Measurements from ENCODE around the gene ZNF750.

The ZNF750 gene

DNA sequence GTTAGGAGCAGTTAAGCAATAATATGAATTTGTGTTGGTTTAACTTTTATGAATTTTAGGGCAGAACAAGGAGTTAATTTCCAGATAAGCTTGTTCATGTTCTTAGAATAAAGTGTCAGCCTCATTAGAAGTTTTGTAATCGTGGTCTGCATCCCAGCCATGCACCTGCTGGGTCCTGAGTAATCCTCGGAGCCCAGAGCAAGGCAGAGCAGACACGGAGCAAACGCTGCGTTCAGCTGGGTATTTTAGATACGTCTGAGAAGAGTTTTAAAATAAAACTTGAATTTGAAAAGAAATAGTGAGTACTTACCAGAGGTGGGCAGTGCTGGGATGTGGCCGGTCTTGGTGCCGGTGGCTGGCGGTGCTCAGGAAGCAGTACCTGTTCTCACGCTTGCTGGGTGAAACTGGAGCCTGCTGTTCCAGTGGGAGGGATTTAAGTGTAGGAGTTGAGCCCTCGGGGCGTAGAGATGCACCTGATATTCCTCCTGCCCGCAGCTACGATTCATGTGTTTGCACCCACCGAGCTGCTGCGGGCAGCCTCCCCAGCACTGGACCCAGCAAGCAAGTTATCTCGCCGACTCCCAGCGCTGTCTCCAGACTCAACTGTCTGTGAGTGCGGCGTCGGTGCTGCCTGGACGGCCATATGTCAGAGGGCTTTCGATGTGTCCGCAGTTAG, at the start of gene ZNF750:
Gene ZNF750, minus strand, starts transcription at position 406 of the 676 bp plus-strand sequence. CDS start 7,568 bp downstream, outside the sequence.
- peaks cover 7% of the 10 kb centered on the region for H3K4me1 ChIP-seq (ENCODE audit: insufficient read depth, low read length, severe bottlenecking)
- no peak within 1 kb of the TSS for H3K4me2 ChIP-seq (ENCODE audit: low read length)
- no peak for TF ChIP-seq EZH2 (IDR thresholded peaks at IDR 0.05; ENCODE audit: borderline replicate concordance, low read length)
- TF ChIP-seq, protein P1, sequence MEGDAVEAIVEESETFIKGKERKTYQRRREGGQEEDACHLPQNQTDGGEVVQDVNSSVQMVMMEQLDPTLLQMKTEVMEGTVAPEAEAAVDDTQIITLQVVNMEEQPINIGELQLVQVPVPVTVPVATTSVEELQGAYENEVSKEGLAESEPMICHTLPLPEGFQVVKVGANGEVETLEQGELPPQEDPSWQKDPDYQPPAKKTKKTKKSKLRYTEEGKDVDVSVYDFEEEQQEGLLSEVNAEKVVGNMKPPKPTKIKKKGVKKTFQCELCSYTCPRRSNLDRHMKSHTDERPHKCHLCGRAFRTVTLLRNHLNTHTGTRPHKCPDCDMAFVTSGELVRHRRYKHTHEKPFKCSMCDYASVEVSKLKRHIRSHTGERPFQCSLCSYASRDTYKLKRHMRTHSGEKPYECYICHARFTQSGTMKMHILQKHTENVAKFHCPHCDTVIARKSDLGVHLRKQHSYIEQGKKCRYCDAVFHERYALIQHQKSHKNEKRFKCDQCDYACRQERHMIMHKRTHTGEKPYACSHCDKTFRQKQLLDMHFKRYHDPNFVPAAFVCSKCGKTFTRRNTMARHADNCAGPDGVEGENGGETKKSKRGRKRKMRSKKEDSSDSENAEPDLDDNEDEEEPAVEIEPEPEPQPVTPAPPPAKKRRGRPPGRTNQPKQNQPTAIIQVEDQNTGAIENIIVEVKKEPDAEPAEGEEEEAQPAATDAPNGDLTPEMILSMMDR (IDR thresholded peaks at IDR 0.05; ENCODE audit: low read length) = no peak
- H3K27me3 ChIP-seq (ENCODE audit: insufficient read depth, low read length) = no peaks in the 10 kb centered on the region
- H3K9me3 ChIP-seq (ENCODE audit: low read length) = no peaks in the 10 kb centered on the region
- H3K9ac ChIP-seq (ENCODE audit: low read length) = no peak within 1 kb of the TSS
- no peaks in the 10 kb centered on the region for H3K36me3 ChIP-seq (ENCODE audit: insufficient read depth, low read length)
- H3K79me2 ChIP-seq (ENCODE audit: insufficient read depth, low read length) = no peaks in the 10 kb centered on the region
- no peaks in the 10 kb centered on the region for H3F3A ChIP-seq (ENCODE audit: insufficient read depth, low read length)
- no peak within 1 kb of the TSS for H2AFZ ChIP-seq (ENCODE audit: low read length)
- H4K20me1 ChIP-seq (ENCODE audit: insufficient read depth, low read length) = no peaks in the 10 kb centered on the region
- no peak within 1 kb of the TSS for H3K4me3 ChIP-seq (ENCODE audit: low read depth, low read length, poor library complexity, severe bottlenecking)
- H3K9me2 ChIP-seq (ENCODE audit: low read depth, low read length) = no peaks in the 10 kb centered on the region
- no peak within 1 kb of the TSS for H3K27ac ChIP-seq (ENCODE audit: low read depth, low read length, poor library complexity, severe bottlenecking)

DNA sequence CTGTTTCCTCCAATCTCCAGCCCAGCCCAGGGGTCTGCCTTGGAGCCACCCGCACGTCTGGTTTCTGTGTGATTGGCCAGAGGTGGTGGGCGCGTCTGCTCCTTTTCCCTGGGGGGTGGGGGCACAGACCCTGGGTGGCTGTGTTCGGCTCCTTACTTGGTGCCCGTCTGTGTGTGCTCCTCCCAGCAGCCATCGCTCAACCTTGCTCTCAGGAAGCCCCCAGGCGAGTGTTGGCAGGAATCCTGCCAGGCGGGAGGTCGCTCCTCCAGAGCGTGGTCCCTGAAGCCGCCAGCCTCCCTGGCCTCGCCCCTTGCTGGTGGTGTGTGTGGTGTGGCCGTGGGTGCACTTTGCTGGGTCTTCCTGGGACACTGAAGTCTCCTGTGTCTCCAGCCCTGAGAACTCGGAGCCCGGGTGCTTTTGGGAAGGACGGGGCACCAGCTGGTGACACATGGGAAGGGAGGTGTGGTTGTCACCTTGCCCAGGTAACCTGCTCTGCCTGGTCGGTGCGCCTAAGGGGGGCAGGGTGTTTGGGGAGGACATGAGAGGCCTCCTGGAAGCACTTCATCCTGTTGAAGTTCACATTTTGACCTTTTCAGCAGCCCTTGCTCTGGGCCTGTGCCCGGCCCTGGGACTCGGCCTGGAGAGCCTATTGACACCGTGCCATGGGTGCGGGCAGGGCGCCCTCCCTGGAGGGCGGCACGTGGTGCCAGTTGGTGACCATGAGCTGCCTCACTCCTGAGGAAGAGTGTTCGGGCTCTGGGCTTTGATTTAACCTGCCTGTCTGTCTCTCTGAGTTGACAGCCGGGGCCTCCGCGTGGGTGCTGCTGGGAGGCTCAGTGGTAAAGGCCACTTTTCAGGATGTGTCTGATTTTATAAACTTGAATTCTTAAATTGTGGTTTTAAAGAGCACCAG, 49.0 kb upstream of the ZNF750 start:
- Histone ChIP-seq H3K9me3 (ENCODE audit: low read length) (no peaks in the 10 kb centered on the region), H3K9me2 (ENCODE audit: low read depth, low read length) (no peaks in the 10 kb centered on the region), H3K79me2 (ENCODE audit: insufficient read depth, low read length) (no peaks in the 10 kb centered on the region), H3K4me1 (ENCODE audit: insufficient read depth, low read length, severe bottlenecking) (peaks cover 24% of the 10 kb centered on the region), H3K4me2 (ENCODE audit: low read length) (no peak overlapping the region), H3K36me3 (ENCODE audit: insufficient read depth, low read length) (peaks cover 19% of the 10 kb centered on the region), H4K20me1 (ENCODE audit: insufficient read depth, low read length) (no peaks in the 10 kb centered on the region), H2AFZ (ENCODE audit: low read length) (no peak overlapping the region), H3F3A (ENCODE audit: insufficient read depth, low read length) (no peaks in the 10 kb centered on the region), H3K4me3 (ENCODE audit: low read depth, low read length, poor library complexity, severe bottlenecking) (no peak overlapping the region), H3K27me3 (ENCODE audit: insufficient read depth, low read length) (no peaks in the 10 kb centered on the region), H3K9ac (ENCODE audit: low read length) (no peak overlapping the region), H3K27ac (ENCODE audit: low read depth, low read length, poor library complexity, severe bottlenecking) (no peak overlapping the region)
- TF ChIP-seq, protein P1 (IDR thresholded peaks at IDR 0.05; ENCODE audit: low read length) = no peak
- TF ChIP-seq EZH2 (IDR thresholded peaks at IDR 0.05; ENCODE audit: borderline replicate concordance, low read length) = no peak

DNA sequence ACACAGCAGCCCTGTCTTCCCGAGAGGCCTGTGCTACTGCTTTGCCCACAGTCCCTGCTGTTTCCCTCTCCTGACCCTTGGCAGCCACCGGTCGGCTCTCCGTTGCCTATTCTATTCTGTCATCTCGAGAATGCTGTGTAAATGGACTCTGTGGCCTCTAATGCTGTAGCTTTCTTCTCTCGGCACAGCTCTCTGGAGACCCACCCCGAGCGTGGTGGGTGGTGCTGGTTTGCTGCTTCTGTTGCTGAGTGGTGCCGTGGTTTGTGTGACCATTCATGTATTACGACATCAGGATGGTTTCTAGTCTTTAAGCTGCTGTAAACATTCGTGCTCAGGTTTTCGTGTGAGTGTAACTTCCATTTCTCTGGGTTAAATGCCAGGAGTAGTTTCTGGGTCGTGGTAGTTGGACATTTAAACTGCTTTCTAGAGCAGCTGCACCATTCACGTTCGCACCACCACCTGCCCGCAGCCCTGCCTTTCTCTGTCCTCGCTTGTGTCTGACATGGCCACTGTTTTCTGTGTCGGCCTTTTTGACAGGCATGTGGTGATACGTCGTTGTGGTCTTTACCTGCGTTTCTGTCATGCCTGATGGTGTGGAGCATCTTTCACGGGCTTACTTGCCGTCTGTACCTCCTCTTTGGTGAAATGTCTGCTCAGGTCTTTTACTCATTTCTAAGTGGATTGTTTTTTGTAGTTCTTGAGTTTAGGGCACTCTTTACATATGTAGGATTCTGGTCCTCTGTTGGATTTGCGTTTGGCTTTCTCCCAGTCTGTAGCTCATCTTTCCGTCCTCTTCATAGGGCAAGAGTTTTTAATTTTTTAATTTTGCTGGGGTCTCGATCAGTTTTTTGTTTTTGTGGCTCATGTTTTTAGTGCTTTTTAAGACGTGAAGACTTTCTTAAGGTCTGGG, 47.7 kb upstream of the ZNF750 start:
- no peaks in the 10 kb centered on the region for H3K27me3 ChIP-seq (ENCODE audit: insufficient read depth, low read length)
- H3K36me3 ChIP-seq (ENCODE audit: insufficient read depth, low read length) = peaks cover 12% of the 10 kb centered on the region
- H3F3A ChIP-seq (ENCODE audit: insufficient read depth, low read length) = no peaks in the 10 kb centered on the region
- no peaks in the 10 kb centered on the region for H3K79me2 ChIP-seq (ENCODE audit: insufficient read depth, low read length)
- H3K4me2 ChIP-seq (ENCODE audit: low read length) = no peak overlapping the region
- no peaks in the 10 kb centered on the region for H3K9me2 ChIP-seq (ENCODE audit: low read depth, low read length)
- no peaks in the 10 kb centered on the region for H4K20me1 ChIP-seq (ENCODE audit: insufficient read depth, low read length)
- no peak overlapping the region for H3K27ac ChIP-seq (ENCODE audit: low read depth, low read length, poor library complexity, severe bottlenecking)
- H3K4me1 ChIP-seq (ENCODE audit: insufficient read depth, low read length, severe bottlenecking) = peaks cover 27% of the 10 kb centered on the region
- H2AFZ ChIP-seq (ENCODE audit: low read length) = no peak overlapping the region
- TF ChIP-seq EZH2 (IDR thresholded peaks at IDR 0.05; ENCODE audit: borderline replicate concordance, low read length) = no peak
- TF ChIP-seq, protein P1 (IDR thresholded peaks at IDR 0.05; ENCODE audit: low read length) = no peak
- H3K9ac ChIP-seq (ENCODE audit: low read length) = no peak overlapping the region
- no peak overlapping the region for H3K4me3 ChIP-seq (ENCODE audit: low read depth, low read length, poor library complexity, severe bottlenecking)
- H3K9me3 ChIP-seq (ENCODE audit: low read length) = no peaks in the 10 kb centered on the region

Data from OCI-LY1 (cell line).